ENCODE results near the gene RNF4.

- TF ChIP-seq POLR2A (IDR thresholded peaks at IDR 0.05) (no peak), CTCF (IDR thresholded peaks at IDR 0.05) (no peak)
These were observed 10.1 kb upstream of the RNF4 start for GRCh38 chr4:2458546-2459491.

Data from body of pancreas (tissue), 4 donors.